GM18505 (cell line): ENCODE data around the gene IFITM10.

ENCODE experiments used
- ATAC-seq: cut with Tn5 transposase; IDR thresholded peaks from one replicate; pipeline ENCODE4 v1.9.1; 2021; ENCODE audit not compliant: unreplicated experiment
- POLR2A ChIP-seq: IDR thresholded peaks from 4 replicates; pipeline ENCODE4 v1.6.1; 2011; ENCODE audit warnings: borderline replicate concordance; ENCODE audit not compliant: insufficient read depth, insufficient read length; ENCODE audit errors: extremely low read depth

IFITM10 gene

GRCh38 chr11:1763796-1764661, 13.6 kb upstream of the IFITM10 start, which contains the start of gene CTSD:
CTSD (minus strand) TSS chr11:1763927; CDS start chr11:1763859, 68 bp downstream.
- ATAC-seq: peak; percentile 72
- TF ChIP-seq POLR2A: peak; percentile 54

- ATAC-seq: peak; percentile 23
- no peak for TF ChIP-seq POLR2A
Observed at GRCh38 chr11:1763336-1763795, 13.0 kb upstream of the IFITM10 start.

GRCh38 chr11:1762537-1763302, 12.3 kb upstream of the IFITM10 start:
- no peak for ATAC-seq
- no peak for TF ChIP-seq POLR2A

DNA sequence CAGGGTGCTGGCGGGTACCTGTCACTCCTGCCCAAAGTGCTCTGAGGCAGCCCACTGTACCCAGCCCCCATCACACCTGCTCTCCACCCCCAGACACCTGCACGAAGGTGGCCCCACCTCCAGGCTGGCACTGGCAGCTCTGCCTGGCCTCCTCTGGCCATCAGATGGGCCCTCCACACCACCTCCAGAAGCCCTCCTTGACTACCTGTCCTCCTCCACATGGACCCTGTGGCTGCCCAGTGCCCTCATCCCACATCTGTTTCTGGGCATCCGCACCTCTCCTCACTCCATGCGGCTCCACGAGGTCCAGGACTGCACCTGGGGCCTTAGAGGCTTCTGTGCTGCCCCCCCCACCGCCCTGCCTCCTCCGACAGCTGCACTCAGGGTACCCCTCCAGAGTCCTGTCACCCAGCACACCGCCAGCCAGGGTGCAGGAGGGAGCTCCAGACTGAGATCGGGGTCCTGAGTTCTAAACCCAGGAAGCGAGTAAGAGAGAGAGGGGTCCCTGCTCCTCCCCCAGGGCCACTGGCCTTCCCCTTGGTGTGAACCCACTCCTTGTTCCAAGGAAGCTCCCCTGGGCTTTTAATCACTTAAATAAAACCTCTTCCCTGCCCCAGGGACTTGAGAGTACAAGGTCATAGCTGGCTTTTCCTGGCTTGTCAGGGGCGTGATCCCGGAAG, 11.6 kb upstream of the IFITM10 start:
- no peak for TF ChIP-seq POLR2A
- no peak for ATAC-seq

DNA sequence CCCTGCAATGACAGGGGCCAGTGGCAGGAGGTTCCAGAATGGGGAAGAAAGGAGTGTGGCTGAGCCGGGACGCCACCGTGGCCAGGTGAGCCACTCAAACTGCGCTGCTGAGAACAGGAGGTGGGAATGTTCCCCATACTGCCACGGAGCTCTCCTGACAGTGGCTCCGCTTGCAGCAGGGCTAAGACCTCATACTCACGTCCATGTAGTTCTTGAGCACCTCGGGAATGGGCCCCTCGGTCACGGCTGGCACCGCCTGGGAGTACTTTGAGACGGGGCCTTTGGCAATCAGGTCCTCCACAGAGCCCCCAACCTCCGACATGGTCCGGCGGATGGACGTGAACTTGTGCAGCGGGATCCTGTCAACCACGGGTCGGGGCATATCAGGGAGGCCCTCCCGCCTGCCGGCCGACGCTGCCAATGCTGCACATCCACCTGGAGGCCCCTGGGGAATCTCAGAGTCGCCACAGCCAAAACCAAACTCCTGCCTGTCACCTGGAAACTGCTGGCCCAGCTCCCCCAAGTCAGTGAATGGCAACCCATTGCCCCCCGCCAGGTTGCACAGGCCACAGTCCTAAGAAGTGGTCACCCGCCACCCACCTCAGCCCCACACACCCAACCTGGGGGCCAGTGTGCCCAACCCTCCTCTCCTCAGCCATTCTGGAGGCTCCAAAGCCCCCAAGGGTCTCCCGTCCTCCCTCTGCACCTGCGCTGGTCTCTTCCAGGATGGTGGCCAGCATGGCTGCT, 10.9 kb upstream of the IFITM10 start:
- no peak for TF ChIP-seq POLR2A
- no peak for ATAC-seq

DNA sequence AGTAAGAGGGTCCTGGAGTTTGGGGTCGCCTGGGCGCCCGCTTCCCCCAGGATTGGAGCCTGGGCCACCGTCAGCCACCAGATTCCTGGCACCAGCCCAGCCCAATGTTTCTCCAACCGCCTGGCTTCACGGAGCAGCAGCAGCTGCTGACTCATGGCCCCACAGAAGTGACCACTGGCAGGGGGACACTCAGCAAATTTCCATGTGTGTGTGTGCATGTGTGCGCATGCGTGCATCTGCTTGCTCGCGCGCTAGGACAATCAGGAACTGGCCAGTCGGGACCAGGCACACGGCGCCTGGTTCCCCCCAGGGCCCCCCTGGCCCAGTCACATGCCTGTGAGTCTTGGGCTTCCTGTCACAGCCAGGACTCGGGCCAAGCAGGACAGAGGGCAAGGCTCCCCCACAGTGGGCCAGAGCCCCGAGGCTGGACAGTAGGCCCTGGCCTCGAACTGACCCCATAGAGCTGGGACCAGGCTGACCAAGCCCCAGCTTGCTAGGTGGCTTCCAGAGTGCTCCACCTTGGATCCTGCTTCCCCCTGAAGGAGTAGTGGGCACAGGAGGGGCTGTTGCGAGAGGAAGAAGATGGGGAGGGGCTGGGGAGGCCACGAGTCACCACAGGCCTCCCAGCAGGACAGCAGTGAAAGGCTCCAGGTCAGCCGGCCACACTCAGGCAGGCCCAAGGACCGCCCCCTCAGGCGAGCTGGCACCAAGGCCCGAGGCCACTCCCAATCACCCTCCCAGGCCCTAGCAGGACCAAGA, 10.1 kb upstream of the IFITM10 start:
- no peak for ATAC-seq

GRCh38 chr11:1759851-1760220, 9.4 kb upstream of the IFITM10 start:
- no peak for TF ChIP-seq POLR2A
- no peak for ATAC-seq

More for the DNA sequence above, 10.1 kb upstream of the IFITM10 start:
- no peak for TF ChIP-seq POLR2A

DNA sequence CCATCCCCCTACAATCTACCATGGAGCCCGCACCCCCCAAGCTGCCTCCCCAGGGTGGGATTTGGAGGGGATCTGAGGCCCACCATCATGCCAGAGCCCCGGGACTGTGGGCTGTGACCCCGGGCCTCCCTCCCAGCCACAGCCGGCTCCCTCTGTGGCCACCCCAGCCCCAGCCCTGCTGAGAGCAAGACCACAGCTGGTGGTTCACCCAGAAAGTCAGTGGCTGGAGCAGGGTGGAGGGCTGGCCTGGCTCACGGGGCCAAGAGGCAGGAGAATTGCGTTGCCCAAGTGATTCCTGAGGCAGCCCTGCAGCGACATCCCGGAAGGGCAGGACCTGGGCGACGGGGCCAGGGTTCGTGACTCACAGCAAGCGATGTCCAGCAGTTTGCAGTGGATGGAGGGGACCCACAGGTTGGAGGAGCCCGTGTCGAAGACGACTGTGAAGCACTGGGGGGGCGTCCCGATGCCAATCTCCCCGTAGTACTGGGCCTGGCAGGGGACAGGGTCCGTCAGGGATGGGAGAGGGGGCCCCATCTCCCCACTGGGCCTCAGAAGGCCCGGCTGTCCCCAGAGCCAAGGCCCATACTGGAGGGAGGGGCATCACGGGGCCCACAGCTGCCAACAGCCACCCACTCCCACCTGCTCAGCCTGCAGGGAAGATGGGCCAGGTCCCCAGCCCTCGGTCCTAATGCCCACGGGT, 8.9 kb upstream of the IFITM10 start:
- TF ChIP-seq POLR2A: no peak
- no peak for ATAC-seq

DNA sequence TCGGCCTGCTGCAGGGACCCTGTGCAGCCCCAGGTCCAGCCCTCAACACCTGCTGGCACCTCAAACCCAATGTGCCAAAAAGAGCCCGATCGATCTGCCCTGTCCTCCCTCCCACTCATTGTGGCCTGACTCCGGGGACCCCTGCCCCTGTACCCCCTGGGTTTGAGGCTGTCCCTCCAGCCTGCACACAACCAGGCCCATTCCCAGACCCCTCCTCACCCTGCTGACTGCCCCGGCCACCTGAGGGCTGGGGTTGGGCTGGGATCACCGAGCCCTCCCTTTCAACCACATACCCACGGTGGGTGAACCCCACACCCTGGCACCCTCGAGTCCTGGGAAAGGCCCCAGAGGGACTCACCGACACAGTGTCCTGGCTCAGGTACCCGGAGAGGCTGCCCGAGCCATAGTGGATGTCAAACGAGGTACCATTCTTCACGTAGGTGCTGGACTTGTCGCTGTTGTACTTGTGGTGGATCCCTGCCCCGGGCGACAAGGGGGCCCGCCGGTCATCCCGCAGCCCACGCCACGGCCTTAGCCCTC, 8.3 kb upstream of the IFITM10 start:
- ATAC-seq: no peak
- no peak for TF ChIP-seq POLR2A

GRCh38 chr11:1757861-1758610, 7.6 kb upstream of the IFITM10 start:
- TF ChIP-seq POLR2A: no peak
- no peak for ATAC-seq
